HepG2 (cell line): ENCODE results near the gene AMER3. TPM values are rescaled to one million over a fixed set of nuclear protein-coding genes. Genes with fewer than 3 reads are reported as not detected.

Experiments used
- FOXJ3 ChIP-seq: sonication (generic); formaldehyde crosslinking; IDR thresholded peaks from 2 replicates; pipeline ENCODE4 v1.4.0; 2020; ENCODE audit warnings: missing genetic modification reagents, mild to moderate bottlenecking, borderline replicate concordance
- ISL2 ChIP-seq: sonication (generic); formaldehyde crosslinking; IDR thresholded peaks from 2 replicates; pipeline ENCODE4 v1.5.0; 2020; ENCODE audit warnings: missing genetic modification reagents
- KDM6A ChIP-seq: IDR thresholded peaks from 2 replicates; pipeline ENCODE4 v1.6.1; 2016; ENCODE audit warnings: low read depth
- KLF15 ChIP-seq: sonication (generic); formaldehyde crosslinking; IDR thresholded peaks from 2 replicates; pipeline ENCODE4 v1.8.1; 2023; ENCODE audit warnings: borderline replicate concordance, mild to moderate bottlenecking, inconsistent platforms, missing genetic modification reagents, mixed read lengths
- MED1 ChIP-seq: sonication (generic); formaldehyde crosslinking; IDR thresholded peaks from 2 replicates; pipeline ENCODE4 v1.4.0; 2020; ENCODE audit warnings: missing genetic modification reagents
- MXI1 ChIP-seq: IDR thresholded peaks from 3 replicates; pipeline ENCODE4 v1.6.1; 2012; ENCODE audit warnings: low read depth, low read length, inconsistent platforms, borderline replicate concordance
- NKX3-1 ChIP-seq: sonication (generic); formaldehyde crosslinking; IDR thresholded peaks from 2 replicates; pipeline ENCODE4 v1.5.0; 2020; ENCODE audit warnings: missing genetic modification reagents
- PAF1 ChIP-seq: IDR thresholded peaks from 2 replicates; pipeline ENCODE4 v1.6.1; 2016; ENCODE audit warnings: missing genetic modification reagents, missing compliant biosample characterization
- PHB2 ChIP-seq: fragments of 450-650 bp; IDR thresholded peaks from 2 replicates; pipeline ENCODE4 v1.6.1; 2018; ENCODE audit not compliant: partially characterized antibody
- REPIN1 ChIP-seq: sonication (generic); formaldehyde crosslinking; IDR thresholded peaks from 2 replicates; pipeline ENCODE4 v1.8.0; 2022; ENCODE audit warnings: missing genetic modification reagents, low read depth, mild to moderate bottlenecking, borderline replicate concordance
- ZIK1 ChIP-seq: sonication (generic); formaldehyde crosslinking; IDR thresholded peaks from 2 replicates; pipeline ENCODE4 v1.5.0; 2020; ENCODE audit warnings: mild to moderate bottlenecking, low read depth, missing genetic modification reagents, borderline replicate concordance
- ZNF10 ChIP-seq: sonication (generic); formaldehyde crosslinking; IDR thresholded peaks from 2 replicates; pipeline ENCODE4 v1.4.0; 2020; ENCODE audit warnings: mild to moderate bottlenecking, low read depth, missing genetic modification reagents, borderline replicate concordance
- ZNF136 ChIP-seq: sonication (generic); formaldehyde crosslinking; IDR thresholded peaks from 2 replicates; pipeline ENCODE4 v1.8.1; 2022; ENCODE audit warnings: low read depth, mild to moderate bottlenecking, moderate library complexity, missing genetic modification reagents
- ZNF709 ChIP-seq: sonication (generic); formaldehyde crosslinking; IDR thresholded peaks from 2 replicates; pipeline ENCODE4 v1.5.0; 2020; ENCODE audit warnings: mild to moderate bottlenecking, missing genetic modification reagents
- ZNF761 ChIP-seq: sonication (generic); formaldehyde crosslinking; conservative IDR thresholded peaks from 2 replicates; pipeline ENCODE4 v1.4.0; 2020; ENCODE audit warnings: mild to moderate bottlenecking, missing genetic modification reagents
- polyA plus RNA-seq, 8 experiments: library from polyadenylated mRNA; depleted of rRNA in 3 of 8; stranded (reverse) in 7 of 8; unstranded in 1 of 8; fragments of >200 nt; fragmentation: Illumina TruSeq in 4 of 8; extraction: Trizol in 4 of 8; gene quantifications; 2 replicates each; pipeline versions ENCODE4 v1.2.1 to v1.2.3, GENCODE V29; 2011 to 2016; ENCODE audit warnings: low read depth in 4 of 8, missing spikeins in 1 of 8, mixed read lengths in 1 of 8; ENCODE audit not compliant: insufficient read depth in 1 of 8
- total RNA-seq, 5 experiments: library from RNA; depleted of rRNA; stranded (reverse); fragments of >200 nt; fragmentation: Illumina TruSeq; extraction: Trizol; gene quantifications; 2 replicates each; pipeline ENCODE4 v1.2.3, GENCODE V29; 2016; ENCODE audit warnings: low read depth in 1 of 5
- TF ChIP-seq, protein P1 (sequence below): sonication (generic); formaldehyde crosslinking; IDR thresholded peaks from 2 replicates; pipeline ENCODE4 v1.5.1; 2020; ENCODE audit warnings: mild to moderate bottlenecking, moderate library complexity, missing genetic modification reagents
- TF ChIP-seq, protein P2 (sequence below): sonication (generic); formaldehyde crosslinking; IDR thresholded peaks from 2 replicates; pipeline ENCODE4 v1.5.0; 2020; ENCODE audit warnings: mild to moderate bottlenecking, low read depth, missing genetic modification reagents, borderline replicate concordance
- TF ChIP-seq, protein P3 (sequence below): sonication (generic); formaldehyde crosslinking; IDR thresholded peaks from 2 replicates; pipeline ENCODE4 v1.4.0; 2020; ENCODE audit warnings: missing genetic modification reagents, borderline replicate concordance
- TF ChIP-seq, protein P4 (sequence below): IDR thresholded peaks from 2 replicates; pipeline ENCODE4 v1.6.1; 2016; ENCODE audit warnings: control low read depth
- TF ChIP-seq, protein P5 (sequence below): sonication (generic); formaldehyde crosslinking; IDR thresholded peaks from 2 replicates; pipeline ENCODE4 v1.5.0; 2020; ENCODE audit warnings: missing genetic modification reagents

Gene AMER3
- total and polyA plus RNA-seq, 2 of the 13 experiments (the other 11 are each of a cell fraction or from before 2014, with no cell fraction given): not detected

DNA sequence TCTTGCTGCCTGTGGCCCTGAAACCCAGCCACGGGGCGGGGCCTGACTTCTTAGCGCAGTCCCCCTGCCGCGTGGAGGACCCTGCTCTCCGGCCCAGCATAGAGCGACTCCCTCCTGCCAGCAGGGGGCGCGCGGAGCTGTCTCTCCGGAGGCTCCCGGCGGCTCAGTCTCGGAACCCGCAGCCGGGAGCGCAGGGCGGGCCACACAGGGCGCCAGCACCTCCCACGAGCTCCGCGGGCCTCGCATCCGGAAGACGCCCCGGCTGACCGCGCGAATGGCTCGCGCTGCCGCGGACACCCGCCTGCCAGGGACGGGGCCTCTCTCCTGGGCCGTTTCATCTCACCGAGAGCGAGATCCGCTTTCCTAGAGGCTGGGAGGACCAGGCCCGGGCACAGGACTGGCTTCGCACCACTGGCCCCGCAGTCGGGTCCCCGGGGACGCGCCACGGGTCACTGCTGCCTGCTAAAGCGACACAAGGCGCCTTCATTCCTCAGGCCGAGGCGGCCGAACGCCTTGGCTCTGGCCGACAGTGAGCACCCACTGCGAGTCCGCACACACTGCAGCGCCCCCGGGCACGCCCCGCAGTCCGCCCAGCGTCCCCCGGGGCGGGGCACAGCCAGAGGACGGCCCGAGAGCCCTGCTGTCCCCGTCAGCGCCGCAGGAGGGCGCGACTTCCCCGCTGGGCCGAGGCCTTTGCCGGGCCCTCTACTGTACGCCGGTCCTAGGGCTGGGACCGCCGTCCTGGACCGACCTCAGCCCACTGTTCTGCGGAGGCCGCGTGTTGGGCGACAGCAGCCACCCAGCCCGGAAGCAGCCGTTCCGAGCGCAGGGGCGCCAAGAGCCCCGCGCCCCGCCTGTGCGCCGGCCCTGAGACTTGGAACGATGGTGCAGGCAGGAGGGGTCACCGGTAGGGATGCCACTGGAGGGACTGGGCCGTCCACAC, 42.4 kb downstream of the AMER3 start (continued):
- TF ChIP-seq, protein P1, sequence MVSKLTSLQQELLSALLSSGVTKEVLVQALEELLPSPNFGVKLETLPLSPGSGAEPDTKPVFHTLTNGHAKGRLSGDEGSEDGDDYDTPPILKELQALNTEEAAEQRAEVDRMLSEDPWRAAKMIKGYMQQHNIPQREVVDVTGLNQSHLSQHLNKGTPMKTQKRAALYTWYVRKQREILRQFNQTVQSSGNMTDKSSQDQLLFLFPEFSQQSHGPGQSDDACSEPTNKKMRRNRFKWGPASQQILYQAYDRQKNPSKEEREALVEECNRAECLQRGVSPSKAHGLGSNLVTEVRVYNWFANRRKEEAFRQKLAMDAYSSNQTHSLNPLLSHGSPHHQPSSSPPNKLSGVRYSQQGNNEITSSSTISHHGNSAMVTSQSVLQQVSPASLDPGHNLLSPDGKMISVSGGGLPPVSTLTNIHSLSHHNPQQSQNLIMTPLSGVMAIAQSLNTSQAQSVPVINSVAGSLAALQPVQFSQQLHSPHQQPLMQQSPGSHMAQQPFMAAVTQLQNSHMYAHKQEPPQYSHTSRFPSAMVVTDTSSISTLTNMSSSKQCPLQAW: peak; percentile 90
- TF ChIP-seq, protein P2, sequence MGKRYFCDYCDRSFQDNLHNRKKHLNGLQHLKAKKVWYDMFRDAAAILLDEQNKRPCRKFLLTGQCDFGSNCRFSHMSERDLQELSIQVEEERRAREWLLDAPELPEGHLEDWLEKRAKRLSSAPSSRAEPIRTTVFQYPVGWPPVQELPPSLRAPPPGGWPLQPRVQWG (CRISPR knock-in tag): no peak
- TF ChIP-seq MXI1: peak; percentile 8; the same call in 1 of the 3 replicates
- TF ChIP-seq FOXJ3 (CRISPR knock-in tag): no peak
- no peak for TF ChIP-seq KLF15 (CRISPR knock-in tag)
- TF ChIP-seq PAF1 (CRISPR knock-in tag): no peak
- no peak for TF ChIP-seq PHB2
- TF ChIP-seq ZNF136 (CRISPR knock-in tag): 0 out of 2 replicates have a peak, but pooled peaks have one; percentile 46
- TF ChIP-seq NKX3-1 (CRISPR knock-in tag): peak; percentile 52; the same call in 1 of the 2 replicates
- TF ChIP-seq, protein P3, sequence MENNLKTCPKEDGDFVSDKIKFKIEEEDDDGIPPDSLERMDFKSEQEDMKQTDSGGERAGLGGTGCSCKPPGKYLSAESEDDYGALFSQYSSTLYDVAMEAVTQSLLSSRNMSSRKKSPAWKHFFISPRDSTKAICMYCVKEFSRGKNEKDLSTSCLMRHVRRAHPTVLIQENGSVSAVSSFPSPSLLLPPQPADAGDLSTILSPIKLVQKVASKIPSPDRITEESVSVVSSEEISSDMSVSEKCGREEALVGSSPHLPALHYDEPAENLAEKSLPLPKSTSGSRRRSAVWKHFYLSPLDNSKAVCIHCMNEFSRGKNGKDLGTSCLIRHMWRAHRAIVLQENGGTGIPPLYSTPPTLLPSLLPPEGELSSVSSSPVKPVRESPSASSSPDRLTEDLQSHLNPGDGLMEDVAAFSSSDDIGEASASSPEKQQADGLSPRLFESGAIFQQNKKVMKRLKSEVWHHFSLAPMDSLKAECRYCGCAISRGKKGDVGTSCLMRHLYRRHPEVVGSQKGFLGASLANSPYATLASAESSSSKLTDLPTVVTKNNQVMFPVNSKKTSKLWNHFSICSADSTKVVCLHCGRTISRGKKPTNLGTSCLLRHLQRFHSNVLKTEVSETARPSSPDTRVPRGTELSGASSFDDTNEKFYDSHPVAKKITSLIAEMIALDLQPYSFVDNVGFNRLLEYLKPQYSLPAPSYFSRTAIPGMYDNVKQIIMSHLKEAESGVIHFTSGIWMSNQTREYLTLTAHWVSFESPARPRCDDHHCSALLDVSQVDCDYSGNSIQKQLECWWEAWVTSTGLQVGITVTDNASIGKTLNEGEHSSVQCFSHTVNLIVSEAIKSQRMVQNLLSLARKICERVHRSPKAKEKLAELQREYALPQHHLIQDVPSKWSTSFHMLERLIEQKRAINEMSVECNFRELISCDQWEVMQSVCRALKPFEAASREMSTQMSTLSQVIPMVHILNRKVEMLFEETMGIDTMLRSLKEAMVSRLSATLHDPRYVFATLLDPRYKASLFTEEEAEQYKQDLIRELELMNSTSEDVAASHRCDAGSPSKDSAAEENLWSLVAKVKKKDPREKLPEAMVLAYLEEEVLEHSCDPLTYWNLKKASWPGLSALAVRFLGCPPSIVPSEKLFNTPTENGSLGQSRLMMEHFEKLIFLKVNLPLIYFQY (CRISPR knock-in tag): peak; percentile 66
- TF ChIP-seq KDM6A: no peak
- TF ChIP-seq, protein P4, sequence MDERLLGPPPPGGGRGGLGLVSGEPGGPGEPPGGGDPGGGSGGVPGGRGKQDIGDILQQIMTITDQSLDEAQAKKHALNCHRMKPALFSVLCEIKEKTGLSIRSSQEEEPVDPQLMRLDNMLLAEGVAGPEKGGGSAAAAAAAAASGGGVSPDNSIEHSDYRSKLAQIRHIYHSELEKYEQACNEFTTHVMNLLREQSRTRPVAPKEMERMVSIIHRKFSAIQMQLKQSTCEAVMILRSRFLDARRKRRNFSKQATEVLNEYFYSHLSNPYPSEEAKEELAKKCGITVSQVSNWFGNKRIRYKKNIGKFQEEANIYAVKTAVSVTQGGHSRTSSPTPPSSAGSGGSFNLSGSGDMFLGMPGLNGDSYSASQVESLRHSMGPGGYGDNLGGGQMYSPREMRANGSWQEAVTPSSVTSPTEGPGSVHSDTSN (CRISPR knock-in tag): no peak
- TF ChIP-seq ISL2: peak; percentile 7; the same call in 1 of the 2 replicates
- TF ChIP-seq ZNF709 (CRISPR knock-in tag): peak; percentile 93
- TF ChIP-seq ZNF10 (CRISPR knock-in tag): no peak; the same call in 1 of the 2 replicates
- TF ChIP-seq ZNF761 (CRISPR knock-in tag): peak; percentile 62; the same call in 1 of the 2 replicates
- no peak; the same call in 1 of the 2 replicates for TF ChIP-seq MED1 (CRISPR knock-in tag)
- TF ChIP-seq, protein P5, sequence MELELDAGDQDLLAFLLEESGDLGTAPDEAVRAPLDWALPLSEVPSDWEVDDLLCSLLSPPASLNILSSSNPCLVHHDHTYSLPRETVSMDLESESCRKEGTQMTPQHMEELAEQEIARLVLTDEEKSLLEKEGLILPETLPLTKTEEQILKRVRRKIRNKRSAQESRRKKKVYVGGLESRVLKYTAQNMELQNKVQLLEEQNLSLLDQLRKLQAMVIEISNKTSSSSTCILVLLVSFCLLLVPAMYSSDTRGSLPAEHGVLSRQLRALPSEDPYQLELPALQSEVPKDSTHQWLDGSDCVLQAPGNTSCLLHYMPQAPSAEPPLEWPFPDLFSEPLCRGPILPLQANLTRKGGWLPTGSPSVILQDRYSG: 0 out of 2 replicates have a peak, but pooled peaks have one; percentile 49
- peak; percentile 79 for TF ChIP-seq REPIN1 (CRISPR knock-in tag)
- peak; percentile 84; the same call in 1 of the 2 replicates for TF ChIP-seq ZIK1 (CRISPR knock-in tag)
